Endothelial cell of umbilical vein (primary cell): Measurements from ENCODE around the gene LTO1. TPM values are rescaled to one million over a fixed set of nuclear protein-coding genes. Genes with fewer than 3 reads are reported as not detected.

ENCODE experiments used
- BruUV-seq: library from RNA; stranded (reverse); fragments of 400-500 nt; replicated peaks from 2 replicates; lab custom pipeline; 2021; lab: Mats Ljungman, UMichigan
- CTCF ChIA-PET: fragments of 300-600, 350-600 bp; sonication (Branson Sonifier 250); formaldehyde crosslinking; loops from one replicate; lab custom pipeline; 2021; ENCODE audit warnings: antibody characterized with exemption, inconsistent platforms; lab: Charles Lee
- POLR2A ChIA-PET: fragments of 300-600, 350-600 bp; sonication (Branson Sonifier 250); formaldehyde crosslinking; loops from one replicate; lab custom pipeline; 2021; ENCODE audit warnings: antibody characterized with exemption, inconsistent platforms; lab: Charles Lee
- DNase-seq: peaks from one replicate; pipeline ENCODE4 v3.0.0-alpha.2; 2011; ENCODE audit warnings: low read depth, low spot score
- FAIRE-seq: peaks from 2 replicates; lab custom pipeline; 2011; peaks lifted over from hg19 to GRCh38; lab: Jason Lieb, UNC
- H2AFZ ChIP-seq: 2 replicates; pipeline ENCODE4 v1.6.0; 2012; ENCODE audit warnings: low read depth, low read length, control low read depth, inconsistent platforms
- H3K27ac ChIP-seq: 2 replicates; pipeline ENCODE4 v1.5.1; 2011; ENCODE audit warnings: low read depth, mild to moderate bottlenecking, control low read depth, low read length, moderate library complexity; ENCODE audit not compliant: insufficient read depth
- H3K27me3 ChIP-seq, 2 experiments: 2 replicates each; pipeline versions ENCODE4 v1.6.0 to v1.6.1; 2011; ENCODE audit warnings: low read length in 2 of 2, mixed read lengths in 1 of 2; ENCODE audit not compliant: control insufficient read depth in 2 of 2, insufficient read depth in 2 of 2
- H3K36me3 ChIP-seq, 2 experiments: 2 replicates in 1 of 2; 3 replicates in 1 of 2; pipeline ENCODE4 v1.5.1; 2011; ENCODE audit warnings: low read length in 2 of 2, mild to moderate bottlenecking in 1 of 2, moderate library complexity in 1 of 2; ENCODE audit not compliant: control insufficient read depth in 2 of 2, insufficient read depth in 2 of 2; ENCODE audit errors: extremely low read depth in 1 of 2
- H3K4me1 ChIP-seq: 3 replicates; pipeline ENCODE4 v1.5.1; 2011; ENCODE audit warnings: mild to moderate bottlenecking, low read length; ENCODE audit not compliant: control insufficient read depth, insufficient read depth; ENCODE audit errors: extremely low read depth
- H3K4me2 ChIP-seq: 2 replicates; pipeline ENCODE4 v1.6.1; 2011; ENCODE audit warnings: low read length, control low read depth, mixed read lengths; ENCODE audit not compliant: insufficient read depth
- H3K4me3 ChIP-seq, 3 experiments: fragments of 200-600 bp in 1 of 3; sonication (generic), shearing (Covaris generic) in 1 of 3; replicated peaks in 1 of 3; 2 replicates each; pipeline ENCODE4 v1.5.1; 2011 to 2016; ENCODE audit warnings: control low read depth in 3 of 3, low read length in 3 of 3, mild to moderate bottlenecking in 2 of 3, inconsistent platforms in 1 of 3, low read depth in 1 of 3, moderate library complexity in 1 of 3; ENCODE audit not compliant: insufficient read depth in 1 of 3
- H3K79me2 ChIP-seq: 2 replicates; pipeline ENCODE4 v1.6.0; 2012; ENCODE audit warnings: low read length, inconsistent platforms; ENCODE audit not compliant: control insufficient read depth, insufficient read depth
- H3K9ac ChIP-seq: replicated peaks from 2 replicates; pipeline ENCODE3; 2011; ENCODE audit warnings: low read length, control low read depth; ENCODE audit not compliant: insufficient read depth; ENCODE audit errors: extremely low read depth
- H3K9me1 ChIP-seq: replicated peaks from 3 replicates; pipeline ENCODE4 v1.6.0; 2011; ENCODE audit warnings: mild to moderate bottlenecking, low read length; ENCODE audit not compliant: control insufficient read depth, insufficient read depth; ENCODE audit errors: extremely low read depth
- H3K9me3 ChIP-seq: replicated peaks from 2 replicates; pipeline ENCODE4 v1.5.1; 2012; ENCODE audit warnings: low read length, inconsistent platforms; ENCODE audit not compliant: control insufficient read depth, insufficient read depth
- H4K20me1 ChIP-seq: replicated peaks from 2 replicates; pipeline ENCODE3; 2011; ENCODE audit warnings: mild to moderate bottlenecking, low read length; ENCODE audit not compliant: control insufficient read depth, insufficient read depth; ENCODE audit errors: extremely low read depth
- EZH2 ChIP-seq: IDR thresholded peaks from 2 replicates; pipeline ENCODE4 v1.6.1; 2012; ENCODE audit warnings: borderline replicate concordance, low read depth, mild to moderate bottlenecking, moderate library complexity, low read length, inconsistent platforms; ENCODE audit not compliant: severe bottlenecking
- FOS ChIP-seq: IDR thresholded peaks from 2 replicates; pipeline ENCODE4 v1.6.1; 2011; ENCODE audit warnings: mild to moderate bottlenecking, low read length, moderate library complexity, borderline replicate concordance; ENCODE audit not compliant: insufficient read depth
- GATA2 ChIP-seq: IDR thresholded peaks from 2 replicates; pipeline ENCODE4 v1.7.0; 2011; ENCODE audit warnings: low read depth, mild to moderate bottlenecking, moderate library complexity, mixed read lengths, low read length; ENCODE audit not compliant: insufficient read length, insufficient read depth
- JUN ChIP-seq: IDR thresholded peaks from 2 replicates; pipeline ENCODE4 v1.6.1; 2011; ENCODE audit warnings: borderline replicate concordance, low read depth; ENCODE audit not compliant: insufficient read length, insufficient read depth
- MYC ChIP-seq: IDR thresholded peaks from one replicate; pipeline ENCODE4 v1.6.1; 2011; ENCODE audit warnings: mild to moderate bottlenecking, low read depth, low read length
- dilution Hi-C: fragments of 300-500 bp; cut with MboI; formaldehyde crosslinking; loops from one replicate; pipeline ENCODE4 v1.15.0; 2019; ENCODE audit warnings: low sequenced_read_pairs; ENCODE audit not compliant: extremely low pct_ligation_motif_present
- intact Hi-C: fragments of 100-400 bp; cut with micrococcal nuclease; formaldehyde crosslinking; loops from one replicate; pipeline ENCODE4 v1.10.0; 2022
- polyA plus RNA-seq, 4 experiments: library from polyadenylated mRNA; depleted of rRNA in 3 of 4; stranded (reverse) in 3 of 4; unstranded in 1 of 4; fragments of >200 nt; gene quantifications; 2 replicates each; pipeline versions ENCODE4 v1.2.1 to v1.2.3, GENCODE V29; 2011 to 2012; ENCODE audit warnings: missing spikeins in 1 of 4
- total RNA-seq: library from RNA; stranded (reverse); gene quantifications from 2 replicates; pipeline ENCODE4 v1.2.3, GENCODE V29; 2021
- TF ChIP-seq, protein P1 (sequence below): IDR thresholded peaks from 2 replicates; pipeline ENCODE4 v1.6.1; 2011; ENCODE audit not compliant: insufficient read depth, insufficient read length
- TF ChIP-seq, protein P2 (sequence below), 2 donors: IDR thresholded peaks; 1 replicate in 1 of 2; 2 replicates in 1 of 2; pipeline ENCODE4 v1.5.1; 2011; ENCODE audit warnings: low read length in 2 of 2, mild to moderate bottlenecking in 2 of 2, moderate library complexity in 2 of 2, control low read depth in 1 of 2, inconsistent platforms in 1 of 2, low read depth in 1 of 2; ENCODE audit not compliant: insufficient read depth in 1 of 2; ENCODE audit errors: extremely low read depth in 1 of 2

The LTO1 gene
- total and polyA plus RNA-seq, 2 donors (not counting 3 experiments of a cell fraction or from before 2014, with no cell fraction given), result 26.8 to 30.9 TPM

DNA sequence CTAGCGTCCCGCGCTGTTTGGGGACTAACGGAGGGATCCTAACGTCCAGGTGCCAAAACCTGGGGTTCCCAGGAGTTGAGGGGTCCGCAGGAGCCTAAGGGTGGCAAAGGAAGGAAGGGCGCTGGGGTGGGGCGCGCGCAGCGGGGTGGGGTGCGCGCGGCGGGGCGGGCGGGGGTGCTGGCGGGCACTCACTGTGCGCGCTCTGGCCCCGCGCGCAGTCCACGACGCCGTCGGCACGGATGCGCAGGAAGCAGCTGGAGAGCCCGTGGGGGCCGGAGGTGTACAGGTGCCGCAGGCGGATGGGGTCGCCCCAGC is 28.3 kb upstream of the LTO1 start:
- no peak for FAIRE-seq
- CTCF ChIA-PET, result no interaction called here

More for the DNA sequence above, 28.3 kb upstream of the LTO1 start:
- dilution Hi-C loops, result no loop called here
- H3K36me3 ChIP-seq, result no peaks in the 10 kb centered on the region
- no peak overlapping the region for H3K9ac ChIP-seq
- H4K20me1 ChIP-seq, result no peaks in the 10 kb centered on the region
- H3K9me1 ChIP-seq, result no peaks in the 10 kb centered on the region
- no peak overlapping the region for H2AFZ ChIP-seq
- BruUV-seq, result no TSS peak
- H3K4me3 ChIP-seq, result no peak overlapping the region
- no peak overlapping the region for H3K4me2 ChIP-seq
- H3K27ac ChIP-seq, result no peak overlapping the region
- intact Hi-C loops, result loop anchor here (5.0 kb wide), 2 partner anchors 139 to 184 kb away; no protein-coding TSS in a partner anchor
- TF ChIP-seq EZH2 (no peak), JUN (no peak), GATA2 (no peak), FOS (no peak), MYC (no peak)
- TF ChIP-seq, protein P1, sequence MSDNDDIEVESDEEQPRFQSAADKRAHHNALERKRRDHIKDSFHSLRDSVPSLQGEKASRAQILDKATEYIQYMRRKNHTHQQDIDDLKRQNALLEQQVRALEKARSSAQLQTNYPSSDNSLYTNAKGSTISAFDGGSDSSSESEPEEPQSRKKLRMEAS, result no peak
- TF ChIP-seq, protein P2, sequence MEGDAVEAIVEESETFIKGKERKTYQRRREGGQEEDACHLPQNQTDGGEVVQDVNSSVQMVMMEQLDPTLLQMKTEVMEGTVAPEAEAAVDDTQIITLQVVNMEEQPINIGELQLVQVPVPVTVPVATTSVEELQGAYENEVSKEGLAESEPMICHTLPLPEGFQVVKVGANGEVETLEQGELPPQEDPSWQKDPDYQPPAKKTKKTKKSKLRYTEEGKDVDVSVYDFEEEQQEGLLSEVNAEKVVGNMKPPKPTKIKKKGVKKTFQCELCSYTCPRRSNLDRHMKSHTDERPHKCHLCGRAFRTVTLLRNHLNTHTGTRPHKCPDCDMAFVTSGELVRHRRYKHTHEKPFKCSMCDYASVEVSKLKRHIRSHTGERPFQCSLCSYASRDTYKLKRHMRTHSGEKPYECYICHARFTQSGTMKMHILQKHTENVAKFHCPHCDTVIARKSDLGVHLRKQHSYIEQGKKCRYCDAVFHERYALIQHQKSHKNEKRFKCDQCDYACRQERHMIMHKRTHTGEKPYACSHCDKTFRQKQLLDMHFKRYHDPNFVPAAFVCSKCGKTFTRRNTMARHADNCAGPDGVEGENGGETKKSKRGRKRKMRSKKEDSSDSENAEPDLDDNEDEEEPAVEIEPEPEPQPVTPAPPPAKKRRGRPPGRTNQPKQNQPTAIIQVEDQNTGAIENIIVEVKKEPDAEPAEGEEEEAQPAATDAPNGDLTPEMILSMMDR (IDR thresholded peaks at IDR 0.05; ENCODE audit: extremely low read depth in 1 of 2, insufficient read depth in 1 of 2, low read depth in 1 of 2, low read length in 2 of 2), result no peak
- peaks cover 53 to 60% of the 10 kb centered on the region in 2 experiments for H3K27me3 ChIP-seq
- no peaks in the 10 kb centered on the region for H3K79me2 ChIP-seq
- POLR2A ChIA-PET, result no interaction called here
- no peaks in the 10 kb centered on the region for H3K9me3 ChIP-seq
- peaks cover 8% of the 10 kb centered on the region for H3K4me1 ChIP-seq
- DNase-seq, result no peak
